ENCODE measurements around the gene NRXN3. TPM values are rescaled to one million over a fixed set of nuclear protein-coding genes. Genes with fewer than 3 reads are reported as not detected.

Gene NRXN3
- total and polyA plus RNA-seq, 2 of the 13 experiments (the other 11 are each of a cell fraction or from before 2014, with no cell fraction given), result 0.03 TPM; not detected in 1

DNA sequence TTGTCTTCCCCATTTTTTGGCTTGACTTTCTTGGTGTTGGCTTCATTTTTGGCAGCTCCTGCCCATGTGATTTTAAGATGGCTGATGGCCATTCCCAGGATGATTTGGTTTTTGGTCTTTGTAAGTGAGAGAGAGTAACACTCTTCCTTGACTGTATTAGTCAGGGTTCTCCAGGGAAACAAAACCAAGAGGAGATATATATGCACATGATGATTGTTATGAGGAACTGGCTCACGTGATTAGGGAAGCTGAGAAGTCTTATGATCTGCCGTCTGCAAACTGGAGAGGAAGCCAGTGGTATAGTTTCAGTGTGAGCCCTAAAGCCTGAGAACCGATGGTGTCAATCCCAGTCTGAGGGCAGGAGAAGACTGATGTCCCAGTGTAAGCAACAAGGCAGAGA is 146.6 kb downstream of the NRXN3 start (continued):
- TF ChIP-seq RFX3 (CRISPR knock-in tag; IDR thresholded peaks at IDR 0.05), result no peak
- TF ChIP-seq ZNF83 (CRISPR knock-in tag; IDR thresholded peaks at IDR 0.05; ENCODE audit: borderline replicate concordance), result no peak
- TF ChIP-seq KDM5A (IDR thresholded peaks at IDR 0.05; ENCODE audit: borderline replicate concordance, low read length), result no peak
- no peak for TF ChIP-seq SNRNP70 (IDR thresholded peaks at IDR 0.05; ENCODE audit: low read depth, low read length)
- no peak for TF ChIP-seq PHF21A (CRISPR knock-in tag; IDR thresholded peaks at IDR 0.05)
- no peak for TF ChIP-seq ZNF296 (CRISPR knock-in tag; conservative IDR thresholded peaks at IDR 0.05)
- no peak for TF ChIP-seq ZNF780A (CRISPR knock-in tag; IDR thresholded peaks at IDR 0.05)
- no peak for TF ChIP-seq RARG (CRISPR knock-in tag; IDR thresholded peaks at IDR 0.05; ENCODE audit: low read depth)
- TF ChIP-seq, protein P1, sequence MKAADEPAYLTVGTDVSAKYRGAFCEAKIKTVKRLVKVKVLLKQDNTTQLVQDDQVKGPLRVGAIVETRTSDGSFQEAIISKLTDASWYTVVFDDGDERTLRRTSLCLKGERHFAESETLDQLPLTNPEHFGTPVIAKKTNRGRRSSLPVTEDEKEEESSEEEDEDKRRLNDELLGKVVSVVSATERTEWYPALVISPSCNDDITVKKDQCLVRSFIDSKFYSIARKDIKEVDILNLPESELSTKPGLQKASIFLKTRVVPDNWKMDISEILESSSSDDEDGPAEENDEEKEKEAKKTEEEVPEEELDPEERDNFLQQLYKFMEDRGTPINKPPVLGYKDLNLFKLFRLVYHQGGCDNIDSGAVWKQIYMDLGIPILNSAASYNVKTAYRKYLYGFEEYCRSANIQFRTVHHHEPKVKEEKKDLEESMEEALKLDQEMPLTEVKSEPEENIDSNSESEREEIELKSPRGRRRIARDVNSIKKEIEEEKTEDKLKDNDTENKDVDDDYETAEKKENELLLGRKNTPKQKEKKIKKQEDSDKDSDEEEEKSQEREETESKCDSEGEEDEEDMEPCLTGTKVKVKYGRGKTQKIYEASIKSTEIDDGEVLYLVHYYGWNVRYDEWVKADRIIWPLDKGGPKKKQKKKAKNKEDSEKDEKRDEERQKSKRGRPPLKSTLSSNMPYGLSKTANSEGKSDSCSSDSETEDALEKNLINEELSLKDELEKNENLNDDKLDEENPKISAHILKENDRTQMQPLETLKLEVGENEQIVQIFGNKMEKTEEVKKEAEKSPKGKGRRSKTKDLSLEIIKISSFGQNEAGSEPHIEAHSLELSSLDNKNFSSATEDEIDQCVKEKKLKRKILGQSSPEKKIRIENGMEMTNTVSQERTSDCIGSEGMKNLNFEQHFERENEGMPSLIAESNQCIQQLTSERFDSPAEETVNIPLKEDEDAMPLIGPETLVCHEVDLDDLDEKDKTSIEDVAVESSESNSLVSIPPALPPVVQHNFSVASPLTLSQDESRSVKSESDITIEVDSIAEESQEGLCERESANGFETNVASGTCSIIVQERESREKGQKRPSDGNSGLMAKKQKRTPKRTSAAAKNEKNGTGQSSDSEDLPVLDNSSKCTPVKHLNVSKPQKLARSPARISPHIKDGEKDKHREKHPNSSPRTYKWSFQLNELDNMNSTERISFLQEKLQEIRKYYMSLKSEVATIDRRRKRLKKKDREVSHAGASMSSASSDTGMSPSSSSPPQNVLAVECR (CRISPR knock-in tag; IDR thresholded peaks at IDR 0.05; ENCODE audit: borderline replicate concordance), result no peak

DNA sequence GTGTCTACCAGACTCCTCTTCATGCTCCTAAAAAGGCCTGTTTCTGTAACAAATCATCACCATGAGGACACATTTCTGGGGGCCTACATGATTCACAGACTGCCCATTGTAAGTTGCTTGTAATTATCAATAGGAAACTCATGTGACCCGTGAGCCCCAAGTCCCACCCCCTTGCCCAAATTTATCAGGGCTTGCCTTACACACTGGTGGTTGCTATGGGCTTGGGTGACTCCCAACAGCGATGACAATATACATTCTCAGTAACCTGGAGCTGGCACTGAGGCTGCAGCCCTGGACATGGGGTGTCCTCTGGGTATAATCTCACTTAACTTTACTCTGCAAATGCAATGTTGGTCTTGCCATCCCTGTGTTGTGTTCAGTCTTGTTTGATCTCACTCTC is 149.2 kb downstream of the NRXN3 start:
- Histone ChIP-seq H3K79me2 (ENCODE audit: insufficient read depth, low read length) (no peaks in the 10 kb centered on the region), H3K9ac (ENCODE audit: insufficient read depth, low read depth, low read length) (no peak overlapping the region), H3K36me3 (replicated peaks in 1 of 2; ENCODE audit: control insufficient read depth in 1 of 2, insufficient read depth in 2 of 2, low read length in 2 of 2) (no peaks in the 10 kb centered on the region), H3K4me1 (ENCODE audit: insufficient read depth, low read length) (no peaks in the 10 kb centered on the region), H3K27me3 (ENCODE audit: control insufficient read depth in 1 of 2, insufficient read depth in 2 of 2, low read length in 2 of 2) (peaks cover 0 to 3% of the 10 kb centered on the region in 2 experiments; a peak in 1 of 5 replicates), H3K27ac (ENCODE audit: extremely low read length, insufficient read depth, low read length) (no peak overlapping the region), H3K4me2 (ENCODE audit: low read depth, low read length) (no peak overlapping the region), H2AFZ (ENCODE audit: low read length) (no peak overlapping the region), H3K9me3 (ENCODE audit: low read length) (no peaks in the 10 kb centered on the region), H4K20me1 (ENCODE audit: insufficient read depth, low read length) (no peaks in the 10 kb centered on the region), H3K4me3 (replicated peaks in 1 of 3; ENCODE audit: insufficient read depth in 1 of 3, low read depth in 2 of 3, low read length in 3 of 3) (no peak overlapping the region)
- no TSS peak for BruUV-seq (replicated peaks)
- POLR2A ChIA-PET, result no interaction called here
- no peak for FAIRE-seq
- no peak for ATAC-seq
- DNase-seq (ENCODE audit: low spot score), result no peak
- in situ Hi-C loops (cut with HindIII; ENCODE audit: extremely low pct_ligation_motif_present, low pct_unique_long_range_greater_than_20kb) (no loop called here), intact Hi-C loops (cut with micrococcal nuclease; ENCODE audit: unreplicated experiment) (no loop called here)
- CTCF ChIA-PET (ENCODE audit: low intra/inter-chr PET ratio, low total read pairs), result no interaction called here
- WGBS (ENCODE audit: low lambda C conversion rate), result 0% methylated on average over 2 of the region's 2 CpGs
- TF ChIP-seq ZNF788 (CRISPR knock-in tag; IDR thresholded peaks at IDR 0.05; ENCODE audit: borderline replicate concordance) (no peak), RAD21 (CRISPR knock-in tag; IDR thresholded peaks at IDR 0.05) (no peak), ZNF446 (CRISPR knock-in tag; IDR thresholded peaks at IDR 0.05) (no peak), BCL6 (CRISPR knock-in tag; IDR thresholded peaks at IDR 0.05) (no peak)
- TF ChIP-seq, protein P2, sequence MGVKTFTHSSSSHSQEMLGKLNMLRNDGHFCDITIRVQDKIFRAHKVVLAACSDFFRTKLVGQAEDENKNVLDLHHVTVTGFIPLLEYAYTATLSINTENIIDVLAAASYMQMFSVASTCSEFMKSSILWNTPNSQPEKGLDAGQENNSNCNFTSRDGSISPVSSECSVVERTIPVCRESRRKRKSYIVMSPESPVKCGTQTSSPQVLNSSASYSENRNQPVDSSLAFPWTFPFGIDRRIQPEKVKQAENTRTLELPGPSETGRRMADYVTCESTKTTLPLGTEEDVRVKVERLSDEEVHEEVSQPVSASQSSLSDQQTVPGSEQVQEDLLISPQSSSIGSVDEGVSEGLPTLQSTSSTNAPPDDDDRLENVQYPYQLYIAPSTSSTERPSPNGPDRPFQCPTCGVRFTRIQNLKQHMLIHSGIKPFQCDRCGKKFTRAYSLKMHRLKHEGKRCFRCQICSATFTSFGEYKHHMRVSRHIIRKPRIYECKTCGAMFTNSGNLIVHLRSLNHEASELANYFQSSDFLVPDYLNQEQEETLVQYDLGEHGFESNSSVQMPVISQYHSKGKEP (CRISPR knock-in tag; IDR thresholded peaks at IDR 0.05), result no peak
- TF ChIP-seq, protein P3, sequence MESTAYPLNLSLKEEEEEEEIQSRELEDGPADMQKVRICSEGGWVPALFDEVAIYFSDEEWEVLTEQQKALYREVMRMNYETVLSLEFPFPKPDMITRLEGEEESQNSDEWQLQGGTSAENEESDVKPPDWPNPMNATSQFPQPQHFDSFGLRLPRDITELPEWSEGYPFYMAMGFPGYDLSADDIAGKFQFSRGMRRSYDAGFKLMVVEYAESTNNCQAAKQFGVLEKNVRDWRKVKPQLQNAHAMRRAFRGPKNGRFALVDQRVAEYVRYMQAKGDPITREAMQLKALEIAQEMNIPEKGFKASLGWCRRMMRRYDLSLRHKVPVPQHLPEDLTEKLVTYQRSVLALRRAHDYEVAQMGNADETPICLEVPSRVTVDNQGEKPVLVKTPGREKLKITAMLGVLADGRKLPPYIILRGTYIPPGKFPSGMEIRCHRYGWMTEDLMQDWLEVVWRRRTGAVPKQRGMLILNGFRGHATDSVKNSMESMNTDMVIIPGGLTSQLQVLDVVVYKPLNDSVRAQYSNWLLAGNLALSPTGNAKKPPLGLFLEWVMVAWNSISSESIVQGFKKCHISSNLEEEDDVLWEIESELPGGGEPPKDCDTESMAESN (CRISPR knock-in tag; conservative IDR thresholded peaks at IDR 0.05), result no peak

All from HepG2 (cell line).